OCI-LY3 (cell line): Measurements from ENCODE around the gene HECW1.

Experiments used
- H2AFZ ChIP-seq: fragments of 200-600, 300-600 bp; shearing (Covaris generic); 2 replicates; pipeline ENCODE4 v1.6.0; 2014; ENCODE audit warnings: antibody characterized with exemption, low read depth, low read length
- H3K27ac ChIP-seq: fragments of 200-600, 300-600 bp; sonication (generic); 2 replicates; pipeline ENCODE4 v1.5.1; 2014; ENCODE audit warnings: mild to moderate bottlenecking, low read length, moderate library complexity, mixed read lengths
- H3K27me3 ChIP-seq: fragments of 200-600, 300-600 bp; sonication (generic); 2 replicates; pipeline ENCODE4 v1.6.1; 2014; ENCODE audit warnings: low read depth, low read length, mixed read lengths
- H3K36me3 ChIP-seq: fragments of 200-600, 300-600 bp; sonication (generic); replicated peaks from 2 replicates; pipeline ENCODE3; 2014; ENCODE audit warnings: low read depth, low read length, mixed read lengths
- H3K4me1 ChIP-seq: fragments of 300-600, 200-600 bp; sonication (generic); 2 replicates; pipeline ENCODE4 v1.6.1; 2014; ENCODE audit warnings: low read length, mixed read lengths
- H3K4me2 ChIP-seq: fragments of 200-600, 300-600 bp; sonication (generic); 2 replicates; pipeline ENCODE4 v1.6.1; 2014; ENCODE audit warnings: low read length, mixed read lengths
- H3K4me3 ChIP-seq: fragments of 300-600, 200-600 bp; sonication (generic); 2 replicates; pipeline ENCODE4 v1.5.1; 2014; ENCODE audit warnings: antibody characterized with exemption, mild to moderate bottlenecking, low read length, moderate library complexity
- H3K79me2 ChIP-seq: fragments of 300-600, 200-600 bp; shearing (Covaris generic); 2 replicates; pipeline ENCODE4 v1.6.1; 2014; ENCODE audit warnings: mild to moderate bottlenecking, low read length, mixed read lengths
- H3K9ac ChIP-seq: fragments of 300-600, 200-600 bp; shearing (Covaris generic); 2 replicates; pipeline ENCODE4 v1.6.0; 2014; ENCODE audit warnings: mild to moderate bottlenecking, low read length, moderate library complexity
- H3K9me3 ChIP-seq: fragments of 200-600, 300-600 bp; shearing (Covaris generic); 2 replicates; pipeline ENCODE4 v1.6.1; 2014; ENCODE audit warnings: low read length, mixed read lengths; ENCODE audit not compliant: insufficient read depth
- H4K20me1 ChIP-seq: fragments of 200-600, 300-600 bp; sonication (generic); 2 replicates; pipeline ENCODE4 v1.6.1; 2016; ENCODE audit warnings: low read length, mixed read lengths; ENCODE audit not compliant: insufficient read depth
- CTCF ChIP-seq: fragments of 200-600, 300-600 bp; sonication (generic); IDR thresholded peaks from 2 replicates; pipeline ENCODE4 v1.5.1; 2014; ENCODE audit warnings: antibody characterized with exemption, low read length, low read depth
- EZH2phosphoT487 ChIP-seq: fragments of 200-600 bp; shearing (Covaris generic); IDR thresholded peaks from 2 replicates; pipeline ENCODE4 v1.6.1; 2018; ENCODE audit warnings: antibody characterized with exemption, mixed run types, low read depth

Gene HECW1

DNA sequence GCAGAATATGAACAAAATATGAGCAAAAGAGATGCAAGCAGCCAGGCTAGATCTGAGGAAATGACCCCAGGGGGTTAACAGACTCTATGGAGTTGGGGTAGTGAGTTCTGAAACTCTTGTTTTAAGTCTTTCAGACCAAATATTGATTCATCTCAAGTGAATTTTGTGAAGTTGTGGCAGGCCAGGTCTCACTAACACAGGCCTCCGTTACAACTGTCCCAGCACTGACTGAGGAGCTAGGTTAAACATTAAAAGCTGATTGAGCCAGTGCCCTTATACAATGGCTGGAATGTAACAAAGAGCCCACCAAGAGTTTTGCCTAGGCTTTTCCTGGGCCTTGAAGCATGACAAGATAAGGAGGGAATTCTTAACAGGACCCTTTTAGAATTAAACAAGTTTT lies 278.1 kb downstream of the HECW1 start:
- Histone ChIP-seq H3K27me3 (no peaks in the 10 kb centered on the region; the same call in 1 of the 2 replicates), H3K4me1 (no peaks in the 10 kb centered on the region), H3K9me3 (peaks cover 5% of the 10 kb centered on the region; the same call in 1 of the 2 replicates), H3K9ac (no peak overlapping the region), H3K4me3 (no peak overlapping the region), H3K27ac (no peak overlapping the region), H2AFZ (no peak overlapping the region), H3K36me3 (no peaks in the 10 kb centered on the region), H3K4me2 (no peak overlapping the region), H3K79me2 (no peaks in the 10 kb centered on the region), H4K20me1 (no peaks in the 10 kb centered on the region)
- no peak for TF ChIP-seq EZH2phosphoT487
- TF ChIP-seq CTCF: no peak

- TF ChIP-seq CTCF: peak; percentile 24
- TF ChIP-seq EZH2phosphoT487: no peak
- Histone ChIP-seq H3K4me2 (no peak overlapping the region), H3K79me2 (no peaks in the 10 kb centered on the region), H3K36me3 (no peaks in the 10 kb centered on the region), H2AFZ (no peak overlapping the region), H3K9me3 (no peaks in the 10 kb centered on the region), H3K27ac (no peak overlapping the region), H3K9ac (no peak overlapping the region), H3K27me3 (no peaks in the 10 kb centered on the region; the same call in 1 of the 2 replicates), H3K4me3 (no peak overlapping the region), H4K20me1 (no peaks in the 10 kb centered on the region), H3K4me1 (no peaks in the 10 kb centered on the region)
Measured at GRCh38 chr7:43391518-43391917, 279.1 kb downstream of the HECW1 start.

DNA sequence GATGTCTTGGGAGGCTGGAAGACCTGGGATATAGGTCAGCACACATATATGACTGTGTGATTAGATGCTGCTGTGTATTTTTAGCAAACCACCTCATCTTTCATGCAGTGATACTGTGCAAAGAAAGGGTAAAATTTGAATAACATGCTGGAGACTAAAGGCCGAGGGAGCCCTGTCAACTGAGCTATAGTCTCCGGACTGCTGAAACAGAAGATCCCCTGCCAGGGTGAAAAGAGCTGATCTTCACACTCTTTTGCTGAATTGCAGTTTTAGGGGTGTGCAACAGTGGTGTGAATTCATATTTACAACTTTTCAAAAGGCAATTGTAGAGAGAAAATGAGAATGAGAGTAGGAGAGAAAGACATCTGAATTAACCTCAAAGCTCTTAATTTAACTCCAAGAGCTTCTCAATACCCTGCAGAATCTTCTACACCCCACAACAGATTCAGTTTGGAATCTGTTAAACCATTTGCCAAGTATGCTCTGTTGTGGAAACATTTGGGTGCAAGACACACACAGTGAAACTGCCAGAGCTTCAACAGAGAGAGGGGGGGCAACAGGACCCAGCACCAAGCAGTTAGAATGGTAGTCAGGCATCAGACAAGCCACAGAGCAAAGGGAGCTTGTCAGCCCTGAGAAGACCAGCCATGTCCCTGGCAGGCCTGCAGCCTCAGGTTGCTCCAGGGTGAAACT lies 280.3 kb downstream of the HECW1 start:
- no peak overlapping the region for H2AFZ ChIP-seq
- no peak overlapping the region for H3K27ac ChIP-seq
- no peak overlapping the region for H3K4me2 ChIP-seq
- no peaks in the 10 kb centered on the region for H3K79me2 ChIP-seq
- H3K27me3 ChIP-seq: no peaks in the 10 kb centered on the region
- no peak overlapping the region for H3K4me3 ChIP-seq
- no peak for TF ChIP-seq EZH2phosphoT487
- no peak for TF ChIP-seq CTCF
- no peaks in the 10 kb centered on the region for H3K36me3 ChIP-seq
- no peaks in the 10 kb centered on the region for H4K20me1 ChIP-seq
- H3K4me1 ChIP-seq: no peaks in the 10 kb centered on the region
- no peak overlapping the region for H3K9ac ChIP-seq
- no peaks in the 10 kb centered on the region for H3K9me3 ChIP-seq

DNA sequence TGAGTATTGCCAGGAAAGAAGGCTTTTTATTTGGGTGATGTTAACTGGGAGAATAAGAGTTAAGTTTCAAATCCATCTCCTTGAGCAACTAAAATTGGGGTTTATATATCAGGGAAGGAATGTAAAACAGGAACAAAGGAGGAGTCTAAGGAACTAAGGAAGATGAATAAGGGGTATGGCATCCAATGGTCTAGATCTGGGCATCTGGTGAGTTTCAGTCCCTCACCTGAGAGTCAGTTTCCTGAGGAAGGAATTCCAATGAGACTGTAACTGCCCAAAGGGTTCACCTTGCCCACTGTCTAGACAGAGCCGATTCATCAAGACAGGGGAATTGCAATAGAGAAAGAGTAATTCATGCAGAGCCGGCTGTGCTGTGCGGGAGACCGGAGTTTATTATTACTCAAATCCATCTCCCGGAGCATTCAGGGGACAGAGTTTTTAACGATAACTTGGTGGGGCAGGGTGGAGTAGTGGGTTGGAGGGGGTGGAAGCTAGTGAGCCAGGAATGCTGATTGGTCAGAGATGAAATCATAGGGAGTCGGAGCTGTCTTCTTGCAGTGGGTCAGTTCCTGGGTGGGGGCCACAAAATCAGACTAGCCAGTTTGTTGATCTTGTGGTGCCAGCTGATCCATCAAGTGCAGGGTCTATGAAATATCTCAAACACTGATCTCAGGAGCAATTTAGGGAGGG lies 282.1 kb downstream of the HECW1 start:
- no peaks in the 10 kb centered on the region for H3K36me3 ChIP-seq
- no peak overlapping the region for H3K27ac ChIP-seq
- H3K9ac ChIP-seq: no peak overlapping the region
- H3K4me2 ChIP-seq: no peak overlapping the region
- no peaks in the 10 kb centered on the region for H3K79me2 ChIP-seq
- no peaks in the 10 kb centered on the region for H3K27me3 ChIP-seq
- H3K4me1 ChIP-seq: no peaks in the 10 kb centered on the region
- H4K20me1 ChIP-seq: no peaks in the 10 kb centered on the region
- TF ChIP-seq CTCF (no peak), EZH2phosphoT487 (no peak)
- H3K4me3 ChIP-seq: no peak overlapping the region
- H3K9me3 ChIP-seq: no peaks in the 10 kb centered on the region
- no peak overlapping the region for H2AFZ ChIP-seq
